Lung (tissue), 12 donors: ENCODE measurements around the gene GALP. TPM values are rescaled to one million over a fixed set of nuclear protein-coding genes. Genes with fewer than 3 reads are reported as not detected.

Experiments
- ATAC-seq: fragments of 200-7000 bp; cut with Tn5 transposase; one replicate; pipeline ENCODE4 v1.9.1; 2020; ENCODE audit warnings: moderate number of reproducible peaks; ENCODE audit not compliant: insufficient read depth, low FRiP score
- DNase-seq, 3 donors: peaks; one replicate each; pipeline ENCODE4 v3.0.0-alpha.2; 2013 to 2017
- H3K27ac ChIP-seq, 2 donors: one replicate each; pipeline ENCODE4 v1.5.1; 2013; ENCODE audit warnings: mild to moderate bottlenecking in 2 of 2, moderate library complexity in 2 of 2, control low read depth in 1 of 2, inconsistent platforms in 1 of 2, low read depth in 1 of 2, low read length in 1 of 2
- H3K27me3 ChIP-seq, 3 donors: one replicate each; pipeline ENCODE4 v1.5.1; 2013; ENCODE audit warnings: low read length in 2 of 3; ENCODE audit not compliant: control insufficient read depth in 3 of 3, insufficient read depth in 3 of 3
- H3K36me3 ChIP-seq, 4 donors: one replicate each; pipeline ENCODE4 v1.5.1; 2013; ENCODE audit warnings: low read length in 4 of 4, mild to moderate bottlenecking in 1 of 4, moderate library complexity in 1 of 4; ENCODE audit not compliant: control insufficient read depth in 4 of 4, insufficient read depth in 4 of 4
- H3K4me1 ChIP-seq, 5 donors: one replicate each; pipeline ENCODE4 v1.5.1; 2013; ENCODE audit warnings: low read length in 5 of 5, mild to moderate bottlenecking in 2 of 5, moderate library complexity in 1 of 5; ENCODE audit not compliant: control insufficient read depth in 5 of 5, insufficient read depth in 5 of 5
- H3K4me3 ChIP-seq: one replicate; pipeline ENCODE4 v1.5.1; 2013; ENCODE audit warnings: mild to moderate bottlenecking, control low read depth, moderate library complexity
- H3K9ac ChIP-seq, 2 donors: one replicate each; pipeline ENCODE4 v1.5.1; 2013; ENCODE audit warnings: low read length in 2 of 2, control low read depth in 1 of 2; ENCODE audit not compliant: insufficient read depth in 1 of 2
- H3K9me3 ChIP-seq, 4 donors: one replicate each; pipeline ENCODE4 v1.5.1; 2013; ENCODE audit warnings: low read length in 3 of 4, mild to moderate bottlenecking in 1 of 4, moderate library complexity in 1 of 4; ENCODE audit not compliant: control insufficient read depth in 4 of 4, insufficient read depth in 3 of 4
- WGBS, 2 donors: extraction: QIAGEN DNeasy Blood & Tissue Kit; methylation state at CpG; one replicate each; pipeline ENCODE4 v1.1.7; 2013; 5-methylcytosine and 5-hydroxymethylcytosine counted together
- polyA plus RNA-seq, 2 donors: library from polyadenylated mRNA; stranded (reverse); fragments of 200-250 nt; gene quantifications; one replicate each; pipeline ENCODE4 v1.2.1, GENCODE V29; 2013
- total RNA-seq, 2 donors: library from RNA; depleted of rRNA in 1 of 2; stranded (reverse); fragments of >200 nt in 1 of 2; gene quantifications; one replicate each; pipeline ENCODE4 v1.2.1, GENCODE V29; 2014 to 2021
- TF ChIP-seq, protein P1 (sequence below): IDR thresholded peaks from 2 replicates; pipeline ENCODE4 v1.5.1; 2012; ENCODE audit warnings: mild to moderate bottlenecking; ENCODE audit errors: control extremely low read depth, extremely low read depth
- donor health status: control.
- donor health status: control.
- donor health status: Bipolar disorder and iron deficiency.
- donor health status: healthy.
- donor health status: DM: yes; HTN: yes; CAD: no.

GALP gene
- total and polyA plus RNA-seq, 4 donors, result not detected

DNA sequence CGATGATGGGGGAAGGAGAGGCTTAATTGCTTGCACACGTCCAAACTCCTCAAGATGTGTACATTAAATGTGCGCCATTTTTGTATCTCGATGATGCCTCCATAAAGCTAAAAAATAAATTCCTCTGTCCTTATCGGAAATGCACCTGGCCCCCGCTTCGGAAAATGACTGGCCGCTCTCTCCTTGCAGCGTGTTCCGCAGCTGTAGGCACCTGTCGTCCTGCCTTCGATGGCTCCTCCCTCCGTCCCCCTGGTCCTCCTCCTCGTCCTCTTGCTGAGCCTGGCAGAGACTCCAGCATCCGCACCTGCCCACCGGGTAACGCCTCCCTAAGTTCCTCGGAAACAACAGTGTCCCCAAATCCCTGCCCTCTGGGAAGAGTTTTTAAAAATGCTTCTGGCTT is 1.1 kb downstream of the GALP start:
- peaks cover 0 to 4% (median 0%) of the 10 kb centered on the region in 4 donors for H3K9me3 ChIP-seq
- TF ChIP-seq, protein P1, sequence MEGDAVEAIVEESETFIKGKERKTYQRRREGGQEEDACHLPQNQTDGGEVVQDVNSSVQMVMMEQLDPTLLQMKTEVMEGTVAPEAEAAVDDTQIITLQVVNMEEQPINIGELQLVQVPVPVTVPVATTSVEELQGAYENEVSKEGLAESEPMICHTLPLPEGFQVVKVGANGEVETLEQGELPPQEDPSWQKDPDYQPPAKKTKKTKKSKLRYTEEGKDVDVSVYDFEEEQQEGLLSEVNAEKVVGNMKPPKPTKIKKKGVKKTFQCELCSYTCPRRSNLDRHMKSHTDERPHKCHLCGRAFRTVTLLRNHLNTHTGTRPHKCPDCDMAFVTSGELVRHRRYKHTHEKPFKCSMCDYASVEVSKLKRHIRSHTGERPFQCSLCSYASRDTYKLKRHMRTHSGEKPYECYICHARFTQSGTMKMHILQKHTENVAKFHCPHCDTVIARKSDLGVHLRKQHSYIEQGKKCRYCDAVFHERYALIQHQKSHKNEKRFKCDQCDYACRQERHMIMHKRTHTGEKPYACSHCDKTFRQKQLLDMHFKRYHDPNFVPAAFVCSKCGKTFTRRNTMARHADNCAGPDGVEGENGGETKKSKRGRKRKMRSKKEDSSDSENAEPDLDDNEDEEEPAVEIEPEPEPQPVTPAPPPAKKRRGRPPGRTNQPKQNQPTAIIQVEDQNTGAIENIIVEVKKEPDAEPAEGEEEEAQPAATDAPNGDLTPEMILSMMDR, result no peak
- H3K9ac ChIP-seq, result no peak overlapping the region
- peaks cover 0 to 19% (median 3%) of the 10 kb centered on the region in 3 donors for H3K27me3 ChIP-seq
- no peak overlapping the region for H3K27ac ChIP-seq
- WGBS, 2 donors, result 72 to 80% methylated on average over 18 of the region's 18 CpGs
- no peak for DNase-seq
- ATAC-seq, result no peak
- H3K4me1 ChIP-seq, result no peaks in the 10 kb centered on the region
- no peak overlapping the region for H3K4me3 ChIP-seq
- no peaks in the 10 kb centered on the region for H3K36me3 ChIP-seq

DNA sequence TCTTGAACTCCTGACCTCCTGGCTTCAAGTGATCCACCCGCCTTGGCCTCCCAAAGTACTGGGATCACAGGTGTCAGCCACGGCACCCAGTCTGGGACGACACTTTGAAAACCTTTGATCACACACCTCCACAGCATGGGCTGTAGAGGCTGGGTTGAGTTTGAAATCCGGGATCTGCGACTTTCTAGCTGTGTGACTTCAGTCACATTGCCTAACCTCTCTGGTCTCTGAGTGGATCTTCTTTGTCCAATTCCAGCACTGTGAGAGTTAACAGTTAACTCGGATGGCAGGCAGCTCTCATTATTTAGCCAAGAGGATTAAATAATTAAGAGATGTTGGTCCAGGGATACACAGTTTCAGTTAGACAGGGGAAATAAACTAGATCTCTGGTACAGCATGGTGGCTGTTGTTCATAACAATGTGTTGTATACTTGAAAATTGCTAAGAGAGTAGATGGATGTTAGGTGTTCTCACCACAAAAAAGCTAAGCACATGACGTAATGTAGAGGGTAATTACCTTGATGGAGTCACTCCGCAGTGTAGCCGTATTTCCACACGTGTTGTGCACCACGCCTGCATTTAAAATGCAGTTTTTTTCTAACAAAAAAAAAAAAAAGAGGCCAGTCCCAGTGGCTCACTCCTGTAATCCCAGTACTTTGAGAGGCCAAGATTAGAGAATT is 1.9 kb downstream of the GALP start:
- Histone ChIP-seq H3K9ac (no peak overlapping the region), H3K36me3 (no peaks in the 10 kb centered on the region), H3K4me3 (no peak overlapping the region), H3K9me3 (peaks cover 0 to 4% (median 0%) of the 10 kb centered on the region in 4 donors), H3K27ac (no peak overlapping the region), H3K4me1 (no peaks in the 10 kb centered on the region), H3K27me3 (peaks cover 0 to 24% (median 3%) of the 10 kb centered on the region in 3 donors)
- ATAC-seq (no peak), DNase-seq (no peak)
- TF ChIP-seq, protein P1, result no peak
- WGBS, 2 donors, result 59 to 63% methylated on average over 11 of the region's 11 CpGs

DNA sequence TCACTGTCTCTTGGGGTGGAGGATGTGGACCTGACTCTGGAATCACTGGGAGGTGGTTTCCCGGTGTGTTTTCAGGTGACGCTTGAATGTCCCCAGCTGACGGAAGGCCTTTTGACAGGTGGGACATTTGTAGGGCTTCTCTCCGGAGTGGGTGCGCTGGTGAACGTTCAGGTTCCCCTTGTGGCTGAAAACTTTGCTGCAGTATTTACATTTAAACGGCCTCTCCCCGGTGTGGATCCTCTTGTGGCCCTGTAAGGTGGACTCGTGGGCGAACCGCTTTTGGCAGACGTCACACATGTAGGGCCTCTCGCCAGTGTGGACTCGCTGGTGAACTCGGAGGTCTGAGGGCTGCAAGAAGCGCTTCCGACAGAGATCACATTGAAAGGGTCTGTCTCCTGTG is 14.0 kb downstream of the GALP start:
- WGBS, 2 donors, result 73 to 78% methylated on average over 17 of the region's 17 CpGs
- TF ChIP-seq, protein P1, result no peak
- no peaks in the 10 kb centered on the region for H3K9me3 ChIP-seq
- H3K27me3 ChIP-seq, result no peaks in the 10 kb centered on the region
- H3K9ac ChIP-seq, result no peak overlapping the region
- H3K36me3 ChIP-seq, result no peaks in the 10 kb centered on the region
- ATAC-seq (no peak), DNase-seq (no peak)
- no peak overlapping the region for H3K27ac ChIP-seq
- no peak overlapping the region for H3K4me3 ChIP-seq
- no peaks in the 10 kb centered on the region for H3K4me1 ChIP-seq

DNA sequence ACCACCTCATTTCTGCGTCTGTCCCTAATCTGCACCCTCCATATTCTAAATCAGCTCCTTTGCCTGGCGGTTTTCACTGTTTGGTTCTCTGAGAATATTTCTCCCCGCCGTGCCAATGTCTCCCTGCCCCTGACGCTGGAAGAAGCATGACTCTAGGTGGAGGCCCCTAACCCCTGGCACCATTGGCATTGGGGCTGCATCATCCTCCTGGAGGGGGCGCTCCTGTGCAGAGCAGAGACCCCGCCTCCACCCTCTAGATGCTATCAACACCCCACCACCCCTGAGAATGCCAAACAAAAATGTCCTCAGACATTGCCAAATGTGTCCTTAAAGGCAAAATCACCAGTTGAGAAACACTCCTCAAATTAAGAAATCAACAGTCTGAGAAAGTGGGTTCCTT is 15.3 kb downstream of the GALP start:
- WGBS, 2 donors, result 72 to 78% methylated on average over 7 of the region's 7 CpGs
- Histone ChIP-seq H3K4me1 (no peaks in the 10 kb centered on the region), H3K27me3 (no peaks in the 10 kb centered on the region), H3K4me3 (no peak overlapping the region), H3K9ac (no peak overlapping the region), H3K36me3 (no peaks in the 10 kb centered on the region), H3K9me3 (no peaks in the 10 kb centered on the region), H3K27ac (no peak overlapping the region)
- DNase-seq, result no peak
- ATAC-seq, result no peak
- TF ChIP-seq, protein P1, result no peak
